ENCODE measurements around the gene LRRC36.

The LRRC36 gene

GRCh38 chr16:67403976-67404555 lies 77.5 kb downstream of the LRRC36 start:
- no peak overlapping the region for H3K27ac ChIP-seq (replicated peaks)

GRCh38 chr16:67404740-67405226 lies 78.2 kb downstream of the LRRC36 start:
- no peak overlapping the region for H3K27ac ChIP-seq (replicated peaks)
- H3K4me3 ChIP-seq (replicated peaks; ENCODE audit: insufficient read depth, low read length) = no peak overlapping the region
- DNase-seq (ENCODE audit: low read depth in 1 of 2, low spot score in 1 of 2) = no peak
- TF ChIP-seq POLR2AphosphoS5 (IDR thresholded peaks at IDR 0.05; ENCODE audit: low read depth) (no peak), REST (IDR thresholded peaks at IDR 0.05; ENCODE audit: insufficient replicate concordance, low read depth) (no peak), CTCF (IDR thresholded peaks at IDR 0.05; ENCODE audit: insufficient read depth, low read length) (no peak), SPI1 (IDR thresholded peaks at IDR 0.05; ENCODE audit: borderline replicate concordance, low read depth) (no peak), GABPA (IDR thresholded peaks at IDR 0.05; ENCODE audit: low read depth) (no peak)
- H3K27me3 ChIP-seq (ENCODE audit: insufficient read depth, poor library complexity, severe bottlenecking) = no peaks in the 10 kb centered on the region

More at GRCh38 chr16:67403976-67404555, 77.5 kb downstream of the LRRC36 start:
- Histone ChIP-seq H3K27me3 (ENCODE audit: insufficient read depth, poor library complexity, severe bottlenecking) (no peaks in the 10 kb centered on the region), H3K4me3 (replicated peaks; ENCODE audit: insufficient read depth, low read length) (no peak overlapping the region)
- DNase-seq (ENCODE audit: low read depth in 1 of 2, low spot score in 1 of 2) = no peak
- TF ChIP-seq SPI1 (IDR thresholded peaks at IDR 0.05; ENCODE audit: borderline replicate concordance, low read depth) (no peak), POLR2AphosphoS5 (IDR thresholded peaks at IDR 0.05; ENCODE audit: low read depth) (no peak), CTCF (IDR thresholded peaks at IDR 0.05; ENCODE audit: insufficient read depth, low read length) (no peak), GABPA (IDR thresholded peaks at IDR 0.05; ENCODE audit: low read depth) (no peak), REST (IDR thresholded peaks at IDR 0.05; ENCODE audit: insufficient replicate concordance, low read depth) (no peak)

GRCh38 chr16:67405336-67405735 lies 78.7 kb downstream of the LRRC36 start:
- no peaks in the 10 kb centered on the region for H3K27me3 ChIP-seq (ENCODE audit: insufficient read depth, poor library complexity, severe bottlenecking)
- DNase-seq (ENCODE audit: low read depth in 1 of 2, low spot score in 1 of 2) = no peak
- TF ChIP-seq REST (IDR thresholded peaks at IDR 0.05; ENCODE audit: insufficient replicate concordance, low read depth) (no peak), CTCF (IDR thresholded peaks at IDR 0.05; ENCODE audit: insufficient read depth, low read length) (no peak), SPI1 (IDR thresholded peaks at IDR 0.05; ENCODE audit: borderline replicate concordance, low read depth) (no peak), POLR2AphosphoS5 (IDR thresholded peaks at IDR 0.05; ENCODE audit: low read depth) (no peak), GABPA (IDR thresholded peaks at IDR 0.05; ENCODE audit: low read depth) (no peak)
- H3K27ac ChIP-seq (replicated peaks) = no peak overlapping the region
- no peak overlapping the region for H3K4me3 ChIP-seq (replicated peaks; ENCODE audit: insufficient read depth, low read length)
